Body of pancreas (tissue), 4 donors: ENCODE measurements around the gene FATE1. TPM values are rescaled to one million over a fixed set of nuclear protein-coding genes. Genes with fewer than 3 reads are reported as not detected.

Experiments used
- ATAC-seq: fragments of 150-250 bp; one replicate; pipeline ENCODE4 v1.9.1; 2016
- DNase-seq, 4 donors: peaks; one replicate each; pipeline ENCODE4 v3.0.0-alpha.2; 2019
- H3K27ac ChIP-seq, 4 donors: fragments of 200-600 bp; sonication (generic); 1 replicate in 3 of 4; 2 replicates in 1 of 4; pipeline versions ENCODE4 v1.5.1 to v1.6.1; 2016 to 2019; ENCODE audit warnings: mild to moderate bottlenecking in 1 of 4, mixed read lengths in 1 of 4, moderate library complexity in 1 of 4
- H3K27me3 ChIP-seq, 2 donors: fragments of 200-600 bp; sonication (generic); one replicate each; pipeline ENCODE4 v1.6.0; 2016; ENCODE audit warnings: mild to moderate bottlenecking in 1 of 2
- H3K36me3 ChIP-seq, 2 donors: fragments of 200-600 bp; sonication (generic); replicated peaks in 1 of 2; 2 replicates each; pipeline ENCODE4 v1.5.1; 2016; ENCODE audit warnings: low read depth in 2 of 2; ENCODE audit not compliant: insufficient read depth in 1 of 2
- H3K4me1 ChIP-seq: fragments of 200-600 bp; sonication (generic); one replicate; pipeline ENCODE4 v1.6.0; 2016
- H3K4me3 ChIP-seq, 2 donors: fragments of 200-600 bp; sonication (generic); 1 replicate in 1 of 2; 2 replicates in 1 of 2; pipeline ENCODE4 v1.5.1; 2016 to 2019
- H3K9me3 ChIP-seq, 3 donors: fragments of 200-600 bp; sonication (generic); 1 replicate in 2 of 3; 2 replicates in 1 of 3; pipeline ENCODE4 v1.5.1; 2016
- CTCF ChIP-seq, 7 experiments: fragments of 450-650 bp in 4 of 7; fragments of 200-600 bp in 3 of 7; sonication (generic) in 3 of 7; IDR thresholded peaks; one replicate each; pipeline ENCODE4 v1.5.1; 2016 to 2019; ENCODE audit warnings: antibody characterized with exemption in 7 of 7
- POLR2A ChIP-seq, 3 donors: fragments of 450-650 bp; IDR thresholded peaks; one replicate each; pipeline ENCODE4 v1.6.1; 2016; ENCODE audit warnings: antibody characterized with exemption in 3 of 3, mild to moderate bottlenecking in 2 of 3
- WGBS, 2 donors: methylation state at CpG; one replicate each; pipeline ENCODE4 v1.1.5; 2017; 5-methylcytosine and 5-hydroxymethylcytosine counted together
- intact Hi-C: fragments of 100-400 bp; cut with DNase I; formaldehyde crosslinking; loops from one replicate; pipeline ENCODE4 v1.15.1; 2023
- total RNA-seq, 2 donors: library from RNA; depleted of rRNA; stranded (reverse); fragments of >200 nt; gene quantifications; one replicate each; pipeline ENCODE4 v1.1.0, GENCODE V29; 2016

FATE1 gene
- total RNA-seq, 2 donors from 2014 or later = not detected

DNA sequence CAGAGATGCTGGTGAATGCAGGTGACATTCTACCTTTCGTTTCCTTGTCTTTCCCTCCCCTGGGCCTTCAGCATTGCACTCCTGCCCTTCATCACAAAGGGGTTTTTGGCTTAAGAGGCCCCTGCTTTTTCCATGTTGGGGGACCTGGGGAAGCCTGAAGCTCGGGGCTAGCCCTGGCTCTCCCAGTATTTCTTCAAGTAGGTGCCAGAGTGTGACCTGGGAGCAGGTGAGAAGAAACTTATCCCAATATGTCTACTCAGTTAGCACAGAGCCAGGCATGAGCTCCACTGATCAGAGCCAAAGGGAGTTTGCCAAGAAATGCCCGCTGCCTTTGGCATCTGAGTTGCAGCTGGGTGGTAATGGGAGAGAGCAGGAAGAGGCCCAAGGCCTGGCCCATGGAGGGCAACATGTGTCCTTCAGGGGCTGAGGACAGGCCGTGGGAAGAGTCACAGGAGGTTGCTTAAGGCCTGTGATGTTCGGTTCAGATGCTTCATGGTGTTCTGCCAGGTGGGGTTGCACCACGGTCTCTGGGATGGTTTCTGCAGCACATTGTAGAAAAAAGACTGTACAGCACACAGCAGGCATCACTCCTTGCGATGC, 13.0 kb upstream of the FATE1 start:
- Histone ChIP-seq H3K27ac (no peak overlapping the region), H3K9me3 (no peaks in the 10 kb centered on the region), H3K36me3 (no peaks in the 10 kb centered on the region), H3K27me3 (no peaks in the 10 kb centered on the region), H3K4me3 (no peak overlapping the region), H3K4me1 (no peaks in the 10 kb centered on the region)
- TF ChIP-seq POLR2A (IDR thresholded peaks at IDR 0.05) (no peak), CTCF (IDR thresholded peaks at IDR 0.05) (no peak)
- intact Hi-C loops = no loop called here
- DNase-seq = peak in 3 of 4 donors; percentile 26 to 59 (median 45)
- ATAC-seq = no peak
- WGBS, 2 donors = 26 to 41% methylated on average over 6 of the region's 7 CpGs

DNA sequence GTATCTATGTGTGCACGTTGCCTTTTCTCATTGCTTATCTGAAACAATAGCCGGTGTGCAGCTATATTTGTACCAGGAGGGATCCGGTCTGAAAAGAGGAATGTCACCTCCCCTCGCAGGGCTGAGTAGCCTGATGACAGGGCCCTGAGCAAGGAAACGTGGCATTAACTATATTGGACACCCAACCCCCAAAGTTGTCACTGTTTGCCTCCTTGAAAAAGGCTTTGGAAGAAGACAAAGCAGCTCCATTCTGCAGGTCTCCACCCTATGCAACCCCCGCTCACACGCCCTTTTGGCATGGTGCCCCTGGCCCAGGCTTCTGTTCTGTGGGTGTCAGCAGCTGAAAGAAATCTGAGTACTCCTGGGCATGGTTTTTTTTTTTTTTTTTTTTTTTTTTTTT, 12.3 kb upstream of the FATE1 start:
- DNase-seq = peak; percentile 17 to 52 (median 38)
- H3K4me3 ChIP-seq = no peak overlapping the region
- no peaks in the 10 kb centered on the region for H3K36me3 ChIP-seq
- no peaks in the 10 kb centered on the region for H3K9me3 ChIP-seq
- intact Hi-C loops = no loop called here
- no peaks in the 10 kb centered on the region for H3K27me3 ChIP-seq
- H3K27ac ChIP-seq = no peak overlapping the region
- WGBS, 2 donors = 0 to 22% methylated on average over 1 to 3 of the region's 7 CpGs
- TF ChIP-seq POLR2A (IDR thresholded peaks at IDR 0.05) (no peak), CTCF (IDR thresholded peaks at IDR 0.05) (no peak)
- no peak for ATAC-seq
- no peaks in the 10 kb centered on the region for H3K4me1 ChIP-seq

- intact Hi-C loops = no loop called here
- ATAC-seq (no peak), DNase-seq (no peak)
- Histone ChIP-seq H3K4me1 (no peaks in the 10 kb centered on the region), H3K9me3 (no peaks in the 10 kb centered on the region), H3K27ac (no peak overlapping the region), H3K36me3 (no peaks in the 10 kb centered on the region), H3K27me3 (no peaks in the 10 kb centered on the region), H3K4me3 (no peak overlapping the region)
- WGBS, 2 donors = 31 to 47% methylated on average over 10 to 13 of the region's 13 CpGs
- TF ChIP-seq POLR2A (IDR thresholded peaks at IDR 0.05) (no peak), CTCF (IDR thresholded peaks at IDR 0.05) (no peak)
Observed at GRCh38 chrX:151704041-151704663, 11.7 kb upstream of the FATE1 start.

DNA sequence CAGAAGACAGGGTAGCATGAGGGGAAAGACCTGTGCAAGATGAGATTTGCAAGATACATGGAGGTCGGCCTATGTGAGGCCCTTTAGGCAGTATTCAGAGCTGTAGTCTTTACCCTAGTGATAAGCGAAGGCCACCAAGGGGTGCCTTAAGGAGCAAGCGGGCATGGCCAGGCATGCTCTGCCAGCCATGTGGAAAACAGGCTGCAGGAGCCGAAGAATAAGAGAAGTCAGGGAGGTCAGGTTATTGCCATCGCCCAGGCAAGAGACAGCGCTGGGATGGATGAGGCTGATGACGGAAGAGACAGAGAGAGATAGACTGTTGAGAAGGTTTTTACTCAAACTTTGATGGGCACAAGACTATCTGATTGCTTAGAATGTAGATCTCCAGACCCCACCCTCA, 7.0 kb upstream of the FATE1 start:
- WGBS, 2 donors = 85 to 87% methylated on average over 6 to 7 of the region's 7 CpGs

More for the DNA sequence above, 7.0 kb upstream of the FATE1 start:
- DNase-seq (no peak), ATAC-seq (no peak)
- no peak for TF ChIP-seq POLR2A (IDR thresholded peaks at IDR 0.05)
- TF ChIP-seq CTCF (IDR thresholded peaks at IDR 0.05) = no peak
- Histone ChIP-seq H3K27me3 (no peaks in the 10 kb centered on the region), H3K36me3 (no peaks in the 10 kb centered on the region), H3K9me3 (no peaks in the 10 kb centered on the region), H3K4me1 (no peaks in the 10 kb centered on the region), H3K27ac (no peak overlapping the region), H3K4me3 (no peak overlapping the region)
- intact Hi-C loops = no loop called here
